Activated CD4-positive, alpha-beta T cell treated with anti-CD3 and anti-CD28 coated beads for 4 hours (primary cell): ENCODE data around the gene PPP2R3B.
"Not testable (repeated sequence)": the region's sequence is repeated elsewhere in the genome, so short reads cannot be mapped to it uniquely, and the experiment has no call there.

ENCODE experiments used
- DNase-seq, 2 donors: peaks; one replicate each; pipeline ENCODE4 v3.0.0-alpha.2; 2020

The PPP2R3B gene

GRCh38 chrX:386768-387575 is at the start of gene PPP2R3B:
Gene PPP2R3B, minus strand, starts transcription at chrX:386907. Its CDS starts 216 bp downstream, at chrX:386691.
- DNase-seq, result peak; percentile 96 to 100

GRCh38 chrX:435536-436122 is 48.9 kb upstream of the PPP2R3B start:
- no peak for DNase-seq

- DNase-seq, result no peak
Observed at GRCh38 chrX:434946-435345, 48.2 kb upstream of the PPP2R3B start.

- no peak for DNase-seq
Observed at GRCh38 chrX:433771-434170, 47.1 kb upstream of the PPP2R3B start.

- DNase-seq, result not testable (repeated sequence)
Observed at GRCh38 chrX:432666-433065, 46.0 kb upstream of the PPP2R3B start.

GRCh38 chrX:431492-432111 is 44.9 kb upstream of the PPP2R3B start:
- DNase-seq, result no peak

- no peak for DNase-seq
Observed at GRCh38 chrX:431056-431455, 44.3 kb upstream of the PPP2R3B start.

- no peak for DNase-seq
Observed at GRCh38 chrX:429266-429825, 42.6 kb upstream of the PPP2R3B start.

GRCh38 chrX:427812-428725 is 41.4 kb upstream of the PPP2R3B start:
- DNase-seq, result no peak

GRCh38 chrX:426881-427280 is 40.2 kb upstream of the PPP2R3B start:
- no peak for DNase-seq

- DNase-seq, result no peak
Observed at GRCh38 chrX:425056-425455, 38.3 kb upstream of the PPP2R3B start.

GRCh38 chrX:421646-422391 is 35.1 kb upstream of the PPP2R3B start:
- DNase-seq, result no peak

- no peak for DNase-seq
Observed at GRCh38 chrX:420496-421223, 34.0 kb upstream of the PPP2R3B start.

- no peak for DNase-seq
Observed at GRCh38 chrX:418927-419729, 32.4 kb upstream of the PPP2R3B start.

- DNase-seq, result not testable (repeated sequence)
Observed at GRCh38 chrX:415498-415897, 28.8 kb upstream of the PPP2R3B start.

- DNase-seq, result no peak
Observed at GRCh38 chrX:413322-414201, 26.9 kb upstream of the PPP2R3B start.

- no peak for DNase-seq
Observed at GRCh38 chrX:410296-410695, 23.6 kb upstream of the PPP2R3B start.

GRCh38 chrX:405149-405548 is 18.4 kb upstream of the PPP2R3B start:
- no peak for DNase-seq

- no peak for DNase-seq
Observed at GRCh38 chrX:404656-405055, 17.9 kb upstream of the PPP2R3B start.
